IMR-90 (cell line): ENCODE measurements around the gene SELENOT. TPM values are rescaled to one million over a fixed set of nuclear protein-coding genes. Genes with fewer than 3 reads are reported as not detected.

Experiments used
- ATAC-seq: fragments of 200-7000 bp; cut with Tn5 transposase; 2 replicates; pipeline ENCODE4 v1.9.1; 2020; ENCODE audit warnings: low read depth, mild to moderate bottlenecking, moderate library complexity
- BruUV-seq: library from RNA; stranded (reverse); fragments of 400-500 nt; replicated peaks from 2 replicates; lab custom pipeline; 2021; lab: Mats Ljungman, UMichigan
- CTCF ChIA-PET: fragments of 300-600 bp; formaldehyde crosslinking; extraction: SDS; loops from one replicate; lab custom pipeline; 2021; ENCODE audit warnings: antibody characterized with exemption; lab: Yijun Ruan, JAX
- POLR2A ChIA-PET: fragments of 300-600 bp; sonication (Branson Sonifier 250); formaldehyde crosslinking; loops from one replicate; lab custom pipeline; 2022; ENCODE audit warnings: antibody characterized with exemption; ENCODE audit not compliant: unreplicated experiment; lab: Charles Lee
- DNase-seq: peaks from one replicate; pipeline ENCODE4 v3.0.0; 2013
- H2AFZ ChIP-seq: replicated peaks from 2 replicates; pipeline ENCODE3; 2013; ENCODE audit warnings: low read length, mild to moderate bottlenecking; ENCODE audit not compliant: poor library complexity
- H2AK5ac ChIP-seq: 2 replicates; pipeline ENCODE4 v1.6.1; 2013; ENCODE audit warnings: low read depth, low read length, inconsistent platforms
- H2AK9ac ChIP-seq: replicated peaks from 2 replicates; pipeline ENCODE3; 2013; ENCODE audit warnings: mild to moderate bottlenecking, low read depth, low read length, moderate library complexity; ENCODE audit not compliant: poor library complexity
- H2BK120ac ChIP-seq: 2 replicates; pipeline ENCODE4 v1.6.1; 2013; ENCODE audit warnings: low read depth, low read length, inconsistent platforms
- H2BK15ac ChIP-seq: 3 replicates; pipeline ENCODE4 v1.6.1; 2013; ENCODE audit warnings: low read depth, low read length, inconsistent platforms
- H2BK20ac ChIP-seq: 2 replicates; pipeline ENCODE4 v1.6.1; 2013; ENCODE audit warnings: low read depth, mild to moderate bottlenecking, inconsistent platforms, low read length, moderate library complexity
- H2BK5ac ChIP-seq: 2 replicates; pipeline ENCODE4 v1.6.1; 2013; ENCODE audit warnings: mild to moderate bottlenecking, low read depth, low read length, inconsistent platforms; ENCODE audit not compliant: poor library complexity, severe bottlenecking
- H3K14ac ChIP-seq: replicated peaks from 2 replicates; pipeline ENCODE4 v1.6.1; 2013; ENCODE audit warnings: low read depth, low read length, inconsistent platforms
- H3K18ac ChIP-seq: 2 replicates; pipeline ENCODE4 v1.6.1; 2013; ENCODE audit warnings: low read depth, low read length, control low read depth
- H3K23ac ChIP-seq: 2 replicates; pipeline ENCODE4 v1.6.1; 2013; ENCODE audit warnings: low read depth, low read length, inconsistent platforms
- H3K27ac ChIP-seq: 2 replicates; pipeline ENCODE4 v1.5.1; 2013; ENCODE audit warnings: mild to moderate bottlenecking, control low read depth, low read length; ENCODE audit not compliant: insufficient read depth
- H3K27me3 ChIP-seq: 2 replicates; pipeline ENCODE4 v1.6.1; 2013; ENCODE audit warnings: low read length; ENCODE audit not compliant: control insufficient read depth, insufficient read depth
- H3K36me3 ChIP-seq: 2 replicates; pipeline ENCODE4 v1.6.1; 2013; ENCODE audit warnings: low read length, mixed read lengths; ENCODE audit not compliant: control insufficient read depth, insufficient read depth
- H3K4ac ChIP-seq: 2 replicates; pipeline ENCODE4 v1.6.1; 2013; ENCODE audit warnings: low read depth, low read length, inconsistent platforms
- H3K4me1 ChIP-seq: 2 replicates; pipeline ENCODE4 v1.6.1; 2013; ENCODE audit warnings: low read length, mixed read lengths; ENCODE audit not compliant: control insufficient read depth, insufficient read depth
- H3K4me2 ChIP-seq: 2 replicates; pipeline ENCODE4 v1.6.1; 2013; ENCODE audit warnings: low read depth, mild to moderate bottlenecking, control low read depth, low read length, moderate library complexity
- H3K4me3 ChIP-seq: 2 replicates; pipeline ENCODE4 v1.5.1; 2013; ENCODE audit warnings: low read depth, mild to moderate bottlenecking, control low read depth, low read length, moderate library complexity; ENCODE audit not compliant: insufficient read depth
- H3K56ac ChIP-seq: 2 replicates; pipeline ENCODE4 v1.6.1; 2013; ENCODE audit warnings: low read length, inconsistent platforms; ENCODE audit not compliant: insufficient read depth; ENCODE audit errors: extremely low read depth
- H3K79me1 ChIP-seq, 2 experiments: 2 replicates each; pipeline ENCODE4 v1.6.1; 2013; ENCODE audit warnings: low read length in 2 of 2, inconsistent platforms in 1 of 2, low read depth in 1 of 2
- H3K9ac ChIP-seq: 2 replicates; pipeline ENCODE4 v1.6.1; 2013; ENCODE audit warnings: low read depth, low read length, control low read depth
- H3K9me1 ChIP-seq: 2 replicates; pipeline ENCODE4 v1.6.1; 2013; ENCODE audit warnings: low read length, inconsistent platforms; ENCODE audit not compliant: insufficient read depth
- H3K9me3 ChIP-seq: 2 replicates; pipeline ENCODE4 v1.6.1; 2013; ENCODE audit warnings: low read length; ENCODE audit not compliant: control insufficient read depth, insufficient read depth
- H4K20me1 ChIP-seq: 2 replicates; pipeline ENCODE4 v1.6.1; 2013; ENCODE audit warnings: low read length, inconsistent platforms; ENCODE audit not compliant: insufficient read depth
- H4K5ac ChIP-seq: 2 replicates; pipeline ENCODE4 v1.6.1; 2013; ENCODE audit warnings: mild to moderate bottlenecking, low read depth, low read length, control low read depth
- H4K8ac ChIP-seq, 2 experiments: 2 replicates each; pipeline ENCODE4 v1.6.1; 2013; ENCODE audit warnings: low read depth in 2 of 2, low read length in 2 of 2, control low read depth in 1 of 2, inconsistent platforms in 1 of 2
- H4K91ac ChIP-seq: 2 replicates; pipeline ENCODE4 v1.6.1; 2013; ENCODE audit warnings: low read depth, low read length, inconsistent platforms; ENCODE audit not compliant: insufficient read depth
- BHLHE40 ChIP-seq: fragments of 150-350 bp; IDR thresholded peaks from 2 replicates; pipeline ENCODE4 v1.6.1; 2016; ENCODE audit warnings: mild to moderate bottlenecking, low read depth, low read length
- CEBPB ChIP-seq: IDR thresholded peaks from 2 replicates; pipeline ENCODE4 v1.6.1; 2012; ENCODE audit warnings: low read depth, low read length, improper control_type of control experiment
- CHD1 ChIP-seq: IDR thresholded peaks from 2 replicates; pipeline ENCODE4 v1.6.1; 2012; ENCODE audit warnings: low read depth, low read length, improper control_type of control experiment
- FOS ChIP-seq: fragments of 150-350 bp; IDR thresholded peaks from 2 replicates; pipeline ENCODE4 v1.6.1; 2016; ENCODE audit warnings: low read depth, low read length
- MAFK ChIP-seq: IDR thresholded peaks from 2 replicates; pipeline ENCODE4 v1.6.1; 2012; ENCODE audit warnings: low read depth, low read length, improper control_type of control experiment
- MAZ ChIP-seq: IDR thresholded peaks from 2 replicates; pipeline ENCODE4 v1.6.1; 2012; ENCODE audit warnings: low read depth, mild to moderate bottlenecking, low read length, improper control_type of control experiment, moderate library complexity, borderline replicate concordance
- MXI1 ChIP-seq: IDR thresholded peaks from 2 replicates; pipeline ENCODE4 v1.6.1; 2012; ENCODE audit warnings: low read depth, mild to moderate bottlenecking, low read length, moderate library complexity, borderline replicate concordance
- NFE2L2 ChIP-seq: fragments of 150-350 bp; IDR thresholded peaks from 2 replicates; pipeline ENCODE4 v1.6.1; 2016; ENCODE audit warnings: low read depth, mild to moderate bottlenecking, low read length
- POLR2A ChIP-seq: IDR thresholded peaks from 2 replicates; pipeline ENCODE4 v1.6.1; 2012; ENCODE audit warnings: mild to moderate bottlenecking, low read depth, low read length
- RAD21 ChIP-seq: IDR thresholded peaks from 2 replicates; pipeline ENCODE4 v1.6.1; 2012; ENCODE audit warnings: low read length, improper control_type of control experiment
- RCOR1 ChIP-seq: IDR thresholded peaks from 2 replicates; pipeline ENCODE4 v1.6.1; 2012; ENCODE audit warnings: mild to moderate bottlenecking, low read length, improper control_type of control experiment; ENCODE audit not compliant: insufficient replicate concordance
- RFX5 ChIP-seq: IDR thresholded peaks from 2 replicates; pipeline ENCODE4 v1.8.0; 2012; ENCODE audit warnings: low read depth, mild to moderate bottlenecking, low read length, moderate library complexity
- SMC3 ChIP-seq: fragments of 150-350 bp; IDR thresholded peaks from 2 replicates; pipeline ENCODE4 v1.6.1; 2016; ENCODE audit warnings: low read depth, mild to moderate bottlenecking, antibody characterized with exemption, low read length, moderate library complexity
- WGBS, 2 experiments: methylation state at CpG; one replicate each; pipeline versions ENCODE4 v1.1.5 to v1.1.7; 2013; ENCODE audit warnings: missing lambda C conversion rate in 2 of 2; ENCODE audit not compliant: insufficient read length in 1 of 2; ENCODE audit errors: extremely low coverage in 2 of 2; 5-methylcytosine and 5-hydroxymethylcytosine counted together
- dilution Hi-C: fragments of 300-500 bp; cut with HindIII; formaldehyde crosslinking; loops from one replicate; pipeline ENCODE4 v1.14.3; 2018; ENCODE audit warnings: low sequenced_read_pairs; ENCODE audit not compliant: unreplicated experiment
- in situ Hi-C: fragments of 300-500 bp; cut with MboI; formaldehyde crosslinking; loops from 3 replicates; pipeline ENCODE4 v1.14.3; 2019; ENCODE audit warnings: low sequenced_read_pairs, inconsistent platforms, mixed read lengths
- intact Hi-C: fragments of 100-400 bp; cut with micrococcal nuclease; formaldehyde crosslinking; loops from 2 replicates; pipeline ENCODE4 v1.10.0; 2022
- polyA plus RNA-seq, 3 experiments: library from polyadenylated mRNA; depleted of rRNA; stranded (reverse); fragments of >200 nt; gene quantifications; 2 replicates each; pipeline ENCODE4 v1.2.3, GENCODE V29; 2012; ENCODE audit warnings: low replicate concordance in 1 of 3
- total RNA-seq: library from RNA; depleted of rRNA; stranded (reverse); fragments of >200 nt; gene quantifications from 2 replicates; pipeline ENCODE4 v1.2.3, GENCODE V29; 2012
- TF ChIP-seq, protein P1 (sequence below): fragments of 150-350 bp; IDR thresholded peaks from 2 replicates; pipeline ENCODE4 v1.6.1; 2017; ENCODE audit warnings: mild to moderate bottlenecking, antibody characterized with exemption, low read length, low read depth
- TF ChIP-seq, protein P2 (sequence below): fragments of 150-350 bp; IDR thresholded peaks from 2 replicates; pipeline ENCODE4 v1.6.1; 2016; ENCODE audit warnings: low read depth, mild to moderate bottlenecking, low read length, moderate library complexity, borderline replicate concordance
- TF ChIP-seq, protein P3 (sequence below): conservative IDR thresholded peaks from 2 replicates; pipeline ENCODE4 v1.5.1; 2012; ENCODE audit warnings: mild to moderate bottlenecking, low read depth, low read length, improper control_type of control experiment

Gene SELENOT
- total and polyA plus RNA-seq, 2 of the 4 experiments (the other 2 are of a cell fraction) = 365 to 415 TPM

DNA sequence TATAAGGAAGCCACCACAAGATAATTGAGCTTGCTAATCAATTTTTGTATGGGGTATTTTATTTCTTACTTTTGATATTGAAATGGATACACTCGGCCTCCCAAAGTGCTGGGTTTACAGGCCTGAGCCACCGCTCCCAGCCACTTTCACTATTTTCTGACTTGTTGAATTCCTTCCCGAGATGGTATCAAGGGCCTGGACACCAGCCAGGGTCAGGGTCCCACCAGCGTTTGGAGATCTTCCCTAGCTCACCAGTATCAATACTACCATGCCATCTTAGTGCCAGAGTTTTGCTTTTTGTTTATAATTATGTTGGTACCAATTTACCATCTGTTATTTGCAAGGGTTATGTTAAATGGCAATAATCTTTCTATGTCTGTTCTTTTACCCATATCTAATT, 5.5 kb upstream of the SELENOT start:
- no peak overlapping the region for H2AK5ac ChIP-seq
- dilution Hi-C loops = no loop called here
- H2BK120ac ChIP-seq = no peak overlapping the region
- no peaks in the 10 kb centered on the region for H3K27me3 ChIP-seq
- ChIA-PET CTCF (interaction anchor here (1.1 kb wide), 1 partner anchor 166 kb away, joined by 4 read pairs; the partner anchor contains the start of gene SIAH2), POLR2A (no interaction called here)
- H4K8ac ChIP-seq = no peak overlapping the region
- BruUV-seq = no TSS peak
- no peak overlapping the region for H2AK9ac ChIP-seq
- H3K56ac ChIP-seq = no peak overlapping the region
- no peak overlapping the region for H2BK5ac ChIP-seq
- H3K9me1 ChIP-seq = peaks cover 3% of the 10 kb centered on the region; the same call in 1 of the 2 replicates
- no peak overlapping the region for H3K4me3 ChIP-seq
- H3K23ac ChIP-seq = no peak overlapping the region
- H2BK15ac ChIP-seq = no peak overlapping the region
- in situ Hi-C loops = no loop called here
- no peaks in the 10 kb centered on the region for H3K36me3 ChIP-seq
- peaks cover 14 to 36% of the 10 kb centered on the region in 2 experiments for H3K79me1 ChIP-seq
- H4K20me1 ChIP-seq = no peaks in the 10 kb centered on the region
- H3K4me1 ChIP-seq = no peaks in the 10 kb centered on the region; the same call in 1 of the 2 replicates
- no peaks in the 10 kb centered on the region for H3K9me3 ChIP-seq
- H3K27ac ChIP-seq = no peak overlapping the region
- H4K5ac ChIP-seq = no peak overlapping the region
- no CpG with 5 or more reads among the region's 4 CpGs for WGBS, 2 experiments
- intact Hi-C loops = no loop called here
- H2AFZ ChIP-seq = no peak overlapping the region
- no peak overlapping the region for H2BK20ac ChIP-seq
- no peak for DNase-seq
- ATAC-seq = no peak
- no peak overlapping the region for H3K18ac ChIP-seq
- no peak overlapping the region for H3K4ac ChIP-seq
- TF ChIP-seq BHLHE40 = no peak
- TF ChIP-seq, protein P1, sequence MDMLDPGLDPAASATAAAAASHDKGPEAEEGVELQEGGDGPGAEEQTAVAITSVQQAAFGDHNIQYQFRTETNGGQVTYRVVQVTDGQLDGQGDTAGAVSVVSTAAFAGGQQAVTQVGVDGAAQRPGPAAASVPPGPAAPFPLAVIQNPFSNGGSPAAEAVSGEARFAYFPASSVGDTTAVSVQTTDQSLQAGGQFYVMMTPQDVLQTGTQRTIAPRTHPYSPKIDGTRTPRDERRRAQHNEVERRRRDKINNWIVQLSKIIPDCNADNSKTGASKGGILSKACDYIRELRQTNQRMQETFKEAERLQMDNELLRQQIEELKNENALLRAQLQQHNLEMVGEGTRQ = no peak
- no peak for TF ChIP-seq MAFK
- TF ChIP-seq MXI1 = no peak
- TF ChIP-seq SMC3 = no peak
- TF ChIP-seq CEBPB = no peak
- no peak for TF ChIP-seq NFE2L2
- TF ChIP-seq RCOR1 = no peak
- no peak for TF ChIP-seq RFX5
- TF ChIP-seq RAD21 = no peak
- TF ChIP-seq, protein P2, sequence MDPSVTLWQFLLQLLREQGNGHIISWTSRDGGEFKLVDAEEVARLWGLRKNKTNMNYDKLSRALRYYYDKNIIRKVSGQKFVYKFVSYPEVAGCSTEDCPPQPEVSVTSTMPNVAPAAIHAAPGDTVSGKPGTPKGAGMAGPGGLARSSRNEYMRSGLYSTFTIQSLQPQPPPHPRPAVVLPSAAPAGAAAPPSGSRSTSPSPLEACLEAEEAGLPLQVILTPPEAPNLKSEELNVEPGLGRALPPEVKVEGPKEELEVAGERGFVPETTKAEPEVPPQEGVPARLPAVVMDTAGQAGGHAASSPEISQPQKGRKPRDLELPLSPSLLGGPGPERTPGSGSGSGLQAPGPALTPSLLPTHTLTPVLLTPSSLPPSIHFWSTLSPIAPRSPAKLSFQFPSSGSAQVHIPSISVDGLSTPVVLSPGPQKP = no peak
- no peak for TF ChIP-seq MAZ
- TF ChIP-seq, protein P3, sequence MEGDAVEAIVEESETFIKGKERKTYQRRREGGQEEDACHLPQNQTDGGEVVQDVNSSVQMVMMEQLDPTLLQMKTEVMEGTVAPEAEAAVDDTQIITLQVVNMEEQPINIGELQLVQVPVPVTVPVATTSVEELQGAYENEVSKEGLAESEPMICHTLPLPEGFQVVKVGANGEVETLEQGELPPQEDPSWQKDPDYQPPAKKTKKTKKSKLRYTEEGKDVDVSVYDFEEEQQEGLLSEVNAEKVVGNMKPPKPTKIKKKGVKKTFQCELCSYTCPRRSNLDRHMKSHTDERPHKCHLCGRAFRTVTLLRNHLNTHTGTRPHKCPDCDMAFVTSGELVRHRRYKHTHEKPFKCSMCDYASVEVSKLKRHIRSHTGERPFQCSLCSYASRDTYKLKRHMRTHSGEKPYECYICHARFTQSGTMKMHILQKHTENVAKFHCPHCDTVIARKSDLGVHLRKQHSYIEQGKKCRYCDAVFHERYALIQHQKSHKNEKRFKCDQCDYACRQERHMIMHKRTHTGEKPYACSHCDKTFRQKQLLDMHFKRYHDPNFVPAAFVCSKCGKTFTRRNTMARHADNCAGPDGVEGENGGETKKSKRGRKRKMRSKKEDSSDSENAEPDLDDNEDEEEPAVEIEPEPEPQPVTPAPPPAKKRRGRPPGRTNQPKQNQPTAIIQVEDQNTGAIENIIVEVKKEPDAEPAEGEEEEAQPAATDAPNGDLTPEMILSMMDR = no peak
- no peak for TF ChIP-seq FOS
- no peak for TF ChIP-seq POLR2A
- TF ChIP-seq CHD1 = no peak
- no peak overlapping the region for H3K9ac ChIP-seq
- H3K14ac ChIP-seq = no peak overlapping the region
- H4K91ac ChIP-seq = no peak overlapping the region
- no peak overlapping the region for H3K4me2 ChIP-seq
